Amygdala (tissue), 56 donors: ENCODE data around the gene KRTAP19-2.
"Not testable (repeated sequence)": the region's sequence is repeated elsewhere in the genome, so short reads cannot be mapped to it uniquely, and the experiment has no call there.

ENCODE experiments used
- DNase-seq, 56 donors: peaks; one replicate each; lab custom pipeline; 2025; lab: John Stamatoyannopoulos, UW

Gene KRTAP19-2

GRCh38 chr21:30487336-30487735, at the start of gene KRTAP19-2:
Gene KRTAP19-2 (minus strand): TSS chr21:30487436. CDS start chr21:30487348, 88 bp downstream.
- no peak for DNase-seq

GRCh38 chr21:30518876-30519275, 31.6 kb upstream of the KRTAP19-2 start:
- DNase-seq = no peak

GRCh38 chr21:30515681-30516080, 28.4 kb upstream of the KRTAP19-2 start:
- DNase-seq = no peak

GRCh38 chr21:30505621-30506205, 18.5 kb upstream of the KRTAP19-2 start:
- not testable (repeated sequence) for DNase-seq

GRCh38 chr21:30502041-30502440, 14.8 kb upstream of the KRTAP19-2 start, which contains the start of gene KRTAP19-5:
Gene KRTAP19-5 (minus strand): TSS chr21:30502141. CDS start chr21:30502090, 51 bp downstream.
- no peak for DNase-seq

GRCh38 chr21:30497065-30497464, 9.8 kb upstream of the KRTAP19-2 start, which contains the start of gene KRTAP19-4:
Gene KRTAP19-4 (minus strand): TSS chr21:30497165. CDS start chr21:30497110, 55 bp downstream.
- no peak for DNase-seq

- no peak for DNase-seq
These were observed 4.8 kb upstream of the KRTAP19-2 start, which contains the start of gene KRTAP19-3 for GRCh38 chr21:30491963-30492428. Gene KRTAP19-3 (minus strand): TSS chr21:30492013. CDS start chr21:30491957, 56 bp downstream.

GRCh38 chr21:30486180-30486579, 1.1 kb downstream of the KRTAP19-2 start:
- no peak for DNase-seq

- DNase-seq = no peak
These were observed 5.1 kb downstream of the KRTAP19-2 start for GRCh38 chr21:30482130-30482529.

- DNase-seq = no peak
These were observed 7.1 kb downstream of the KRTAP19-2 start, which contains the start of gene KRTAP19-1 for GRCh38 chr21:30480145-30480544. Gene KRTAP19-1 (minus strand): TSS chr21:30480367. CDS start chr21:30480317, 50 bp downstream.

GRCh38 chr21:30479259-30479658, 8.0 kb downstream of the KRTAP19-2 start:
- DNase-seq = no peak

GRCh38 chr21:30478004-30478403, 9.2 kb downstream of the KRTAP19-2 start:
- no peak for DNase-seq

- DNase-seq = no peak
These were observed 18.1 kb downstream of the KRTAP19-2 start for GRCh38 chr21:30468900-30469714.

GRCh38 chr21:30463713-30464112, 23.5 kb downstream of the KRTAP19-2 start:
- DNase-seq = no peak

GRCh38 chr21:30448514-30448913, 38.7 kb downstream of the KRTAP19-2 start:
- DNase-seq = no peak

- DNase-seq = no peak
These were observed 40.2 kb downstream of the KRTAP19-2 start for GRCh38 chr21:30447056-30447455.

- no peak for DNase-seq
These were observed 43.0 kb downstream of the KRTAP19-2 start for GRCh38 chr21:30444204-30444603.

GRCh38 chr21:30443226-30443625, 44.0 kb downstream of the KRTAP19-2 start:
- DNase-seq = no peak

- DNase-seq = no peak
These were observed 47.3 kb downstream of the KRTAP19-2 start, which contains the start of gene KRTAP15-1 for GRCh38 chr21:30439975-30440374. Gene KRTAP15-1 (plus strand): TSS chr21:30440275. CDS start chr21:30440328, 53 bp downstream.
